Measurements from ENCODE around the gene PPP1R14C.

DNA sequence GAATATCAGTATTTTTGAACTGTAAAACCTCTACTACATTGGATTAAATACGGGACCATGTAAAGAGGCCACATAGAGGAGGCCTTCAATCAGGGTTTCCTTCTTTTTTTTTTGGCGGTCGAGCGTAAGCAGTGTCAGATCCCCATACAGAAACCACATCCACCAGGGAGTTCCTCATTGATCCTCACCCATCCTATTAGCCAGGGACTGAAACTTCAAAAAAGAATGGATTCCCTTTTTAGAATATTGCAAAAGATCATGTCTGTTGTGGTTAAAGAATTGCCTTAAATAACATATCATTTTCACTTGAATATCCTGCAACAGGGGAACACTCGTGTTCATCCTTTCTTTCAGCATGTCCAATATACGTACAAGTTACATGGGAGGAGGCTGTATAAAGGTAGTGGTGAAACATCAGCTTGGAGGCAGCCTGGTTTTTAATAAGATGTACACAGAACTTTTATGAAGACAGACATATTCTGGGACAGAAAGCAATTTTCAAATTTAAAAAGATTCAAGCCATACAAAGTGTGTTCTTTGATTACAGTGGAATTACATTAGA lies 96.1 kb downstream of the PPP1R14C start:
- TF ChIP-seq, protein P1, sequence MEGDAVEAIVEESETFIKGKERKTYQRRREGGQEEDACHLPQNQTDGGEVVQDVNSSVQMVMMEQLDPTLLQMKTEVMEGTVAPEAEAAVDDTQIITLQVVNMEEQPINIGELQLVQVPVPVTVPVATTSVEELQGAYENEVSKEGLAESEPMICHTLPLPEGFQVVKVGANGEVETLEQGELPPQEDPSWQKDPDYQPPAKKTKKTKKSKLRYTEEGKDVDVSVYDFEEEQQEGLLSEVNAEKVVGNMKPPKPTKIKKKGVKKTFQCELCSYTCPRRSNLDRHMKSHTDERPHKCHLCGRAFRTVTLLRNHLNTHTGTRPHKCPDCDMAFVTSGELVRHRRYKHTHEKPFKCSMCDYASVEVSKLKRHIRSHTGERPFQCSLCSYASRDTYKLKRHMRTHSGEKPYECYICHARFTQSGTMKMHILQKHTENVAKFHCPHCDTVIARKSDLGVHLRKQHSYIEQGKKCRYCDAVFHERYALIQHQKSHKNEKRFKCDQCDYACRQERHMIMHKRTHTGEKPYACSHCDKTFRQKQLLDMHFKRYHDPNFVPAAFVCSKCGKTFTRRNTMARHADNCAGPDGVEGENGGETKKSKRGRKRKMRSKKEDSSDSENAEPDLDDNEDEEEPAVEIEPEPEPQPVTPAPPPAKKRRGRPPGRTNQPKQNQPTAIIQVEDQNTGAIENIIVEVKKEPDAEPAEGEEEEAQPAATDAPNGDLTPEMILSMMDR (IDR thresholded peaks at IDR 0.05; ENCODE audit: poor library complexity, severe bottlenecking): no peak
- TF ChIP-seq TAF1 (IDR thresholded peaks at IDR 0.05; ENCODE audit: low read depth): no peak
- no peak for TF ChIP-seq POLR2AphosphoS5 (IDR thresholded peaks at IDR 0.05)
- no peak for TF ChIP-seq EP300 (conservative IDR thresholded peaks at IDR 0.05; ENCODE audit: poor library complexity, severe bottlenecking)
- TF ChIP-seq SMC3 (conservative IDR thresholded peaks at IDR 0.05; ENCODE audit: poor library complexity): no peak
- no peak for TF ChIP-seq RAD21 (conservative IDR thresholded peaks at IDR 0.05)
- TF ChIP-seq, protein P2, sequence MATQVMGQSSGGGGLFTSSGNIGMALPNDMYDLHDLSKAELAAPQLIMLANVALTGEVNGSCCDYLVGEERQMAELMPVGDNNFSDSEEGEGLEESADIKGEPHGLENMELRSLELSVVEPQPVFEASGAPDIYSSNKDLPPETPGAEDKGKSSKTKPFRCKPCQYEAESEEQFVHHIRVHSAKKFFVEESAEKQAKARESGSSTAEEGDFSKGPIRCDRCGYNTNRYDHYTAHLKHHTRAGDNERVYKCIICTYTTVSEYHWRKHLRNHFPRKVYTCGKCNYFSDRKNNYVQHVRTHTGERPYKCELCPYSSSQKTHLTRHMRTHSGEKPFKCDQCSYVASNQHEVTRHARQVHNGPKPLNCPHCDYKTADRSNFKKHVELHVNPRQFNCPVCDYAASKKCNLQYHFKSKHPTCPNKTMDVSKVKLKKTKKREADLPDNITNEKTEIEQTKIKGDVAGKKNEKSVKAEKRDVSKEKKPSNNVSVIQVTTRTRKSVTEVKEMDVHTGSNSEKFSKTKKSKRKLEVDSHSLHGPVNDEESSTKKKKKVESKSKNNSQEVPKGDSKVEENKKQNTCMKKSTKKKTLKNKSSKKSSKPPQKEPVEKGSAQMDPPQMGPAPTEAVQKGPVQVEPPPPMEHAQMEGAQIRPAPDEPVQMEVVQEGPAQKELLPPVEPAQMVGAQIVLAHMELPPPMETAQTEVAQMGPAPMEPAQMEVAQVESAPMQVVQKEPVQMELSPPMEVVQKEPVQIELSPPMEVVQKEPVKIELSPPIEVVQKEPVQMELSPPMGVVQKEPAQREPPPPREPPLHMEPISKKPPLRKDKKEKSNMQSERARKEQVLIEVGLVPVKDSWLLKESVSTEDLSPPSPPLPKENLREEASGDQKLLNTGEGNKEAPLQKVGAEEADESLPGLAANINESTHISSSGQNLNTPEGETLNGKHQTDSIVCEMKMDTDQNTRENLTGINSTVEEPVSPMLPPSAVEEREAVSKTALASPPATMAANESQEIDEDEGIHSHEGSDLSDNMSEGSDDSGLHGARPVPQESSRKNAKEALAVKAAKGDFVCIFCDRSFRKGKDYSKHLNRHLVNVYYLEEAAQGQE (IDR thresholded peaks at IDR 0.05; ENCODE audit: borderline replicate concordance): no peak
- no peak for TF ChIP-seq EZH2 (IDR thresholded peaks at IDR 0.05; ENCODE audit: borderline replicate concordance, insufficient read depth, low read length, poor library complexity, severe bottlenecking)

Data from neural cell (in vitro differentiated cells).